Cardiac atrium fibroblast (primary cell): ENCODE results near the gene IMMT. TPM values are rescaled to one million over a fixed set of nuclear protein-coding genes. Genes with fewer than 3 reads are reported as not detected.

Experiments
- total RNA-seq: library from RNA; depleted of rRNA; stranded (reverse); fragments of >200 nt; gene quantifications from 2 replicates; pipeline ENCODE4 v1.2.3, GENCODE V29; 2015

Gene IMMT
- 57.2 and 66.8 TPM in 2 replicates for total RNA-seq

GRCh38 chr2:86195055-86195807 lies at the start of gene IMMT:
Gene IMMT (minus strand): TSS chr2:86195462. CDS start chr2:86195382, 80 bp downstream.

DNA sequence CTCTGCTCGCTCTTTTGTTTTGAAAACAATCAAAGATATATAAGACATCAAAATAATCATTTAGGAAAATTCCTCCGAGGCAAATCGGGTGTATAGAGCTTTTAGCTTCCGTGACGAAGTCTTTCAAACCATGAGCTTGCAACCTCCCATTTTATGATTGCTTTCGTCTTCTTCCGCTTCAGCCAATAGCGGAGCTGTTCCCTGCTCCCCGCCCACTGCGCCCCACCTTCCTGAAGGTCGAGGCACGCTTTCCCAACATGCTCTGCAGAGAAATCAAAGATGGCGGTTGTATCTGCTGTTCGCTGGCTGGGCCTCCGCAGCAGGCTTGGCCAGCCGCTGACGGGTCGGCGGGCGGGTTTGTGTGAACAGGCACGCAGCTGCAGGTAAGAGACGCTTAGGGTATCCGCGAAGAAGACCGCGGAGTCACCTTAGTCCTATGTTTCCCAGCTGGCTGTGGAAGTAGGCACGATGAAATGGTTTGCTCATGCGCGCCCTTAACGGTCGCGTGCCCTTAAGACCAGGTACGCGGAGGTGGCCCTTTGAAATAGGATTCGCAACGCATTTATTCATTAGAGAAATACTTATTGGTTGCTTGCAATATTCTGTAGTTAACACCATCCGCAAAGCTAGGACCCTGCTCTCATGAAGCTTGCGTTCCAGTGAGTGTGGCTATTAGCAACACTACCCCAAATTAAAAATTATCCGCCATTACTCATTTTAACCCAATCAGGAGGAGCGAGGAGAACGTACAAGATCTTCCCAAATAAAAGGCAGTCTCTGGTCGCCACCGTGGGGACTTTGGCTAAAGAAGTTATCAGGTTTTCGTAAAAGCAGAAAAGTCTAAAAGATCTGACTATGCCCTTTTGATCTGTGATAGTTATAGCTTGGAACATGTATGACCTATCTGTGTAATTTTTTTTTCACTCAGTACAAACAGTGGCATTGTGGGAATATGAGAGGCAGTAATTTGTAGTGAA lies 89.0 kb downstream of the IMMT start, which contains the start of gene PTCD3:
Gene PTCD3, plus strand, starts transcription at position 267 of the 977 bp plus-strand sequence. Its CDS starts 13 bp downstream, at position 280.

DNA sequence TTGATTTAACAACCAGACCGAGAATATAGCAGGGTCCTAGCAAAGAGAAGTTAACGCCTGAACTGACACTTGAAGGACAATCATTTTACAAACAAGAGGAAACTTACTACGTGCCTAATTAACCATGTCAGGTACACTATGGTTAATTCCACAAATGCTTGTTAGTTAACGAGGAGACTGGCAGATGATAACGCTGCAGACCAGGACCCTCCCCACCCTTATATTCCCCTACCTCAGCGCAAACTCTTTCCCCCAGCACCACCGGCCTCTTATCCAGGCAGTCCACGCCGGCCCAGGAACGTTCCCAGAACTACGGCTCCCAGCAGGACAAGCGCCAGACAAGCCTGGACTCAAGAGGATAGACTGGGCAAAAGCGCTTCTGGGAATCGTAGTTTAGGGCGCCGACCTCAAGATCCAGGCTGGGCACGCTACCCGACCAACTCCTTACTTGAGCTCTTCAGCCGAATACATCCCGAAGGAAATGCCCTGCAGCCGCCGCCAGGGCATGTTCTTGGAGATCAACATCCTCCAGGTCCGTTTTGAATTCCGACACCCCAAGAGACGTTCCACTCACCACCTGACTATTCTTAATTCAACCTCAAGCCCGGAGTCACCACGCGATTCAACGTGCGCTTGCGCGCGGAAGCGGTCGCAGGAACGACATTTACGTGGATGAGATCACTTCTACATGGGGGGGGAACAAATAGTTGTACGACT lies 89.9 kb downstream of the IMMT start, which contains the start of gene POLR1A:
Gene POLR1A, minus strand, starts transcription at position 635 of the 717 bp plus-strand sequence. Its CDS starts 110 bp downstream, at position 525.

Other genes with a start within 250 kb of the IMMT start
- 12.5 and 16.5 TPM in 2 replicates for gene POLR1A, start 89.6 kb downstream of the IMMT start, total RNA-seq
- gene PTCD3, start 89.2 kb downstream of the IMMT start, total RNA-seq: 41.1 and 68.6 TPM in 2 replicates
- gene MRPL35, start 4.0 kb upstream of the IMMT start, total RNA-seq: 6.9 and 32.9 TPM in 2 replicates
- gene REEP1, start 142.2 kb upstream of the IMMT start, total RNA-seq: not detected in 2 replicates
- 20.9 and 31.3 TPM in 2 replicates for gene KDM3A, start 245.9 kb upstream of the IMMT start, total RNA-seq